NCI-H2081 (cell line): Measurements from ENCODE around the gene MOB4.

Experiments used
- DNase-seq, 2 experiments: peaks; one replicate each; lab custom pipeline; 2025; lab: John Stamatoyannopoulos, UW

MOB4 gene

GRCh38 chr2:197591339-197592072, 75.6 kb downstream of the MOB4 start:
- no peak for DNase-seq

GRCh38 chr2:197596766-197597165, 80.9 kb downstream of the MOB4 start:
- DNase-seq, result peak in 1 of 2 experiments; percentile 11

GRCh38 chr2:197597166-197597565, 81.3 kb downstream of the MOB4 start:
- DNase-seq, result no peak

- DNase-seq, result no peak
Observed at GRCh38 chr2:197598450-197598849, 82.6 kb downstream of the MOB4 start.

- DNase-seq, result no peak
Observed at GRCh38 chr2:197599285-197599965, 83.6 kb downstream of the MOB4 start.

- no peak for DNase-seq
Observed at GRCh38 chr2:197600306-197600705, 84.4 kb downstream of the MOB4 start.

GRCh38 chr2:197601726-197602125, 85.9 kb downstream of the MOB4 start:
- no peak for DNase-seq
